K562 (cell line): ENCODE data around the gene MAN1B1. TPM values are rescaled to one million over a fixed set of nuclear protein-coding genes. Genes with fewer than 3 reads are reported as not detected.

Experiments
- CEBPZ ChIP-seq: fragments of 150-350 bp; IDR thresholded peaks from 2 replicates; pipeline ENCODE4 v1.6.1; 2014; ENCODE audit warnings: low read depth, mild to moderate bottlenecking, low read length, borderline replicate concordance
- CTCF ChIP-seq, 3 experiments: IDR thresholded peaks in 2 of 3; conservative IDR thresholded peaks in 1 of 3; 2 replicates each; pipeline ENCODE4 v1.5.1; 2011 to 2012; ENCODE audit warnings: low read length in 3 of 3, mild to moderate bottlenecking in 3 of 3, control low read depth in 2 of 3, improper control_type of control experiment in 1 of 3, inconsistent platforms in 1 of 3, low read depth in 1 of 3, mixed read lengths in 1 of 3, moderate library complexity in 1 of 3; ENCODE audit not compliant: insufficient read depth in 2 of 3
- DDX20 ChIP-seq: fragments of 450-650 bp; IDR thresholded peaks from 2 replicates; pipeline ENCODE4 v1.6.1; 2016; ENCODE audit warnings: missing genetic modification characterization, low read depth, mild to moderate bottlenecking, missing compliant biosample characterization, moderate library complexity
- ELK1 ChIP-seq: sonication (generic); formaldehyde crosslinking; IDR thresholded peaks from 2 replicates; pipeline ENCODE4 v1.8.1; 2022; ENCODE audit warnings: missing genetic modification reagents
- HNRNPL ChIP-seq: fragments of 200-400 bp; formaldehyde crosslinking; IDR thresholded peaks from 2 replicates; pipeline ENCODE4 v1.6.1; 2017; ENCODE audit warnings: low read depth, mild to moderate bottlenecking, low read length
- ID3 ChIP-seq, 2 experiments: fragments of 250-450 bp in 1 of 2; fragments of 450-650 bp in 1 of 2; sonication (Bioruptor Pico) in 1 of 2; IDR thresholded peaks; 2 replicates each; pipeline versions ENCODE4 v1.6.1 to v1.8.0; 2016 to 2021; ENCODE audit warnings: mild to moderate bottlenecking in 2 of 2, moderate library complexity in 2 of 2, missing compliant biosample characterization in 1 of 2, missing genetic modification characterization in 1 of 2
- MCM2 ChIP-seq: fragments of 450-650 bp; IDR thresholded peaks from 2 replicates; pipeline ENCODE4 v1.6.1; 2017; ENCODE audit warnings: low read depth, mild to moderate bottlenecking
- NR1H2 ChIP-seq: sonication (generic); formaldehyde crosslinking; IDR thresholded peaks from 2 replicates; pipeline ENCODE4 v1.4.0; 2020; ENCODE audit warnings: mild to moderate bottlenecking, missing genetic modification reagents
- TCF15 ChIP-seq: fragments of 250-450 bp; sonication (Bioruptor Pico); IDR thresholded peaks from 2 replicates; pipeline ENCODE4 v1.8.0; 2022; ENCODE audit warnings: moderate library complexity, mild to moderate bottlenecking, inconsistent platforms
- YBX1 ChIP-seq: fragments of 450-650 bp; IDR thresholded peaks from 2 replicates; pipeline ENCODE4 v1.7.1; 2016; ENCODE audit warnings: mild to moderate bottlenecking
- ZBTB12 ChIP-seq: fragments of 250-450 bp; sonication (Bioruptor Pico); IDR thresholded peaks from 2 replicates; pipeline ENCODE4 v1.4.0; 2020
- ZBTB26 ChIP-seq: fragments of 450-650 bp; formaldehyde crosslinking; IDR thresholded peaks from 2 replicates; pipeline ENCODE4 v1.4.0; 2022; ENCODE audit warnings: missing genetic modification characterization
- ZNF444 ChIP-seq: fragments of 250-450 bp; sonication (Bioruptor Pico); IDR thresholded peaks from 2 replicates; pipeline ENCODE4 v1.4.0; 2020; ENCODE audit warnings: mild to moderate bottlenecking, moderate library complexity
- ZNF668 ChIP-seq: fragments of 250-450 bp; sonication (Bioruptor Pico); IDR thresholded peaks from 2 replicates; pipeline ENCODE4 v1.8.0; 2022; ENCODE audit warnings: mild to moderate bottlenecking, inconsistent platforms
- ZNF785 ChIP-seq: fragments of 250-450 bp; sonication (Bioruptor Pico); IDR thresholded peaks from 2 replicates; pipeline ENCODE4 v1.4.0; 2020; ENCODE audit warnings: mild to moderate bottlenecking
- polyA plus RNA-seq, 8 experiments: library from polyadenylated mRNA; depleted of rRNA in 4 of 8; stranded (reverse) in 5 of 8; unstranded in 3 of 8; fragments of >200 nt; fragmentation: Nextera tagmentation in 2 of 8; fragmentation: Illumina TruSeq in 1 of 8; extraction: Ambion mirVana in 2 of 8; extraction: Trizol in 1 of 8; gene quantifications; 2 replicates each; pipeline versions ENCODE4 v1.2.1 to v1.2.3, GENCODE V29; 2011 to 2014; ENCODE audit warnings: inconsistent platforms in 1 of 8, missing spikeins in 1 of 8
- total RNA-seq, 7 experiments: library from RNA; depleted of rRNA in 6 of 7; stranded (reverse); fragments of >200 nt in 6 of 7; fragmentation: Illumina TruSeq in 2 of 7; extraction: Trizol in 2 of 7; gene quantifications; 2 replicates each; pipeline versions ENCODE4 v1.2.1 to v1.2.3, GENCODE V29; 2011 to 2021; ENCODE audit warnings: low replicate concordance in 1 of 7

The MAN1B1 gene
- total and polyA plus RNA-seq, 9 of the 15 experiments (the other 6 are each of a cell fraction or from before 2014, with no cell fraction given), result 0.55 to 36.6 (median 27.3) TPM

- TF ChIP-seq TCF15 (CRISPR knock-in tag), result no peak
- no peak for TF ChIP-seq ZBTB12 (CRISPR knock-in tag)
- TF ChIP-seq ZNF785 (CRISPR knock-in tag), result no peak
- no peak for TF ChIP-seq ELK1 (CRISPR knock-in tag)
- TF ChIP-seq DDX20, result no peak
- no peak for TF ChIP-seq ZNF668
- no peak for TF ChIP-seq ZNF444
- TF ChIP-seq HNRNPL, result peak; percentile 78
- no peak for TF ChIP-seq ID3 (CRISPR knock-in tag; IDR thresholded peaks at IDR 0.05)
- 0 out of 2 replicates have a peak, but pooled peaks have one; percentile 40 for TF ChIP-seq ID3 (tag; IDR thresholded peaks at IDR 0.05)
- TF ChIP-seq CTCF (IDR thresholded peaks at IDR 0.05 in 2 of 3, conservative IDR thresholded peaks at IDR 0.05 in 1 of 3; ENCODE audit: insufficient read depth in 2 of 3, low read depth in 1 of 3, low read length in 3 of 3), result no peak
- no peak for TF ChIP-seq YBX1
- TF ChIP-seq NR1H2, result no peak
- TF ChIP-seq CEBPZ, result no peak
- no peak for TF ChIP-seq ZBTB26 (CRISPR knock-in tag)
- TF ChIP-seq MCM2, result no peak
Observed at GRCh38 chr9:137114613-137115393, 28.0 kb downstream of the MAN1B1 start, which contains the start of gene DPP7 (continued).
